ENCODE results near the gene VAT1L.

The VAT1L gene

GRCh38 chr16:77759821-77760220 is 28.5 kb upstream of the VAT1L start:
- Histone ChIP-seq H3K4me1 (ENCODE audit: control insufficient read depth in 1 of 2, insufficient read depth in 2 of 2, low read length in 2 of 2) (no peaks in the 10 kb centered on the region), H3K27ac (ENCODE audit: low read depth, low read length) (no peak overlapping the region), H3K4me3 (ENCODE audit: low read depth in 1 of 2, low read length in 2 of 2) (no peak overlapping the region), H3K9ac (ENCODE audit: low read depth in 1 of 2, low read length in 2 of 2) (no peak overlapping the region), H3K27me3 (ENCODE audit: control insufficient read depth in 1 of 2, insufficient read depth in 2 of 2, low read length in 2 of 2) (no peaks in the 10 kb centered on the region), H3K9me3 (ENCODE audit: control insufficient read depth in 1 of 2, low read length in 2 of 2) (no peaks in the 10 kb centered on the region), H3K36me3 (ENCODE audit: control insufficient read depth in 1 of 2, insufficient read depth in 2 of 2, low read length in 2 of 2) (no peaks in the 10 kb centered on the region)

GRCh38 chr16:77760800-77761199 is 27.6 kb upstream of the VAT1L start:
- no peaks in the 10 kb centered on the region for H3K9me3 ChIP-seq (ENCODE audit: control insufficient read depth in 1 of 2, low read length in 2 of 2)
- H3K27ac ChIP-seq (ENCODE audit: low read depth, low read length): no peak overlapping the region
- H3K36me3 ChIP-seq (ENCODE audit: control insufficient read depth in 1 of 2, insufficient read depth in 2 of 2, low read length in 2 of 2): no peaks in the 10 kb centered on the region
- H3K4me1 ChIP-seq (ENCODE audit: control insufficient read depth in 1 of 2, insufficient read depth in 2 of 2, low read length in 2 of 2): no peaks in the 10 kb centered on the region
- no peak overlapping the region for H3K4me3 ChIP-seq (ENCODE audit: low read depth in 1 of 2, low read length in 2 of 2)
- H3K9ac ChIP-seq (ENCODE audit: low read depth in 1 of 2, low read length in 2 of 2): no peak overlapping the region
- H3K27me3 ChIP-seq (ENCODE audit: control insufficient read depth in 1 of 2, insufficient read depth in 2 of 2, low read length in 2 of 2): no peaks in the 10 kb centered on the region

- no peak overlapping the region for H3K9ac ChIP-seq (ENCODE audit: low read depth in 1 of 2, low read length in 2 of 2)
- no peaks in the 10 kb centered on the region for H3K27me3 ChIP-seq (ENCODE audit: control insufficient read depth in 1 of 2, insufficient read depth in 2 of 2, low read length in 2 of 2)
- no peak overlapping the region for H3K27ac ChIP-seq (ENCODE audit: low read depth, low read length)
- H3K36me3 ChIP-seq (ENCODE audit: control insufficient read depth in 1 of 2, insufficient read depth in 2 of 2, low read length in 2 of 2): no peaks in the 10 kb centered on the region
- no peaks in the 10 kb centered on the region for H3K9me3 ChIP-seq (ENCODE audit: control insufficient read depth in 1 of 2, low read length in 2 of 2)
- no peaks in the 10 kb centered on the region for H3K4me1 ChIP-seq (ENCODE audit: control insufficient read depth in 1 of 2, insufficient read depth in 2 of 2, low read length in 2 of 2)
- no peak overlapping the region for H3K4me3 ChIP-seq (ENCODE audit: low read depth in 1 of 2, low read length in 2 of 2)
Observed at GRCh38 chr16:77761204-77761603, 27.2 kb upstream of the VAT1L start.

- Histone ChIP-seq H3K27me3 (ENCODE audit: control insufficient read depth in 1 of 2, insufficient read depth in 2 of 2, low read length in 2 of 2) (no peaks in the 10 kb centered on the region), H3K9me3 (ENCODE audit: control insufficient read depth in 1 of 2, low read length in 2 of 2) (no peaks in the 10 kb centered on the region), H3K4me3 (ENCODE audit: low read depth in 1 of 2, low read length in 2 of 2) (no peak overlapping the region), H3K4me1 (ENCODE audit: control insufficient read depth in 1 of 2, insufficient read depth in 2 of 2, low read length in 2 of 2) (no peaks in the 10 kb centered on the region), H3K9ac (ENCODE audit: low read depth in 1 of 2, low read length in 2 of 2) (no peak overlapping the region), H3K36me3 (ENCODE audit: control insufficient read depth in 1 of 2, insufficient read depth in 2 of 2, low read length in 2 of 2) (no peaks in the 10 kb centered on the region), H3K27ac (ENCODE audit: low read depth, low read length) (no peak overlapping the region)
Observed at GRCh38 chr16:77762262-77762661, 26.1 kb upstream of the VAT1L start.

GRCh38 chr16:77763994-77764393 is 24.4 kb upstream of the VAT1L start:
- Histone ChIP-seq H3K27ac (ENCODE audit: low read depth, low read length) (no peak overlapping the region), H3K36me3 (ENCODE audit: control insufficient read depth in 1 of 2, insufficient read depth in 2 of 2, low read length in 2 of 2) (no peaks in the 10 kb centered on the region), H3K4me3 (ENCODE audit: low read depth in 1 of 2, low read length in 2 of 2) (no peak overlapping the region), H3K4me1 (ENCODE audit: control insufficient read depth in 1 of 2, insufficient read depth in 2 of 2, low read length in 2 of 2) (no peaks in the 10 kb centered on the region), H3K27me3 (ENCODE audit: control insufficient read depth in 1 of 2, insufficient read depth in 2 of 2, low read length in 2 of 2) (no peaks in the 10 kb centered on the region), H3K9me3 (ENCODE audit: control insufficient read depth in 1 of 2, low read length in 2 of 2) (no peaks in the 10 kb centered on the region), H3K9ac (ENCODE audit: low read depth in 1 of 2, low read length in 2 of 2) (no peak overlapping the region)

- H3K27me3 ChIP-seq (ENCODE audit: control insufficient read depth in 1 of 2, insufficient read depth in 2 of 2, low read length in 2 of 2): no peaks in the 10 kb centered on the region
- H3K36me3 ChIP-seq (ENCODE audit: control insufficient read depth in 1 of 2, insufficient read depth in 2 of 2, low read length in 2 of 2): no peaks in the 10 kb centered on the region
- H3K9ac ChIP-seq (ENCODE audit: low read depth in 1 of 2, low read length in 2 of 2): no peak overlapping the region
- H3K9me3 ChIP-seq (ENCODE audit: control insufficient read depth in 1 of 2, low read length in 2 of 2): no peaks in the 10 kb centered on the region
- no peaks in the 10 kb centered on the region for H3K4me1 ChIP-seq (ENCODE audit: control insufficient read depth in 1 of 2, insufficient read depth in 2 of 2, low read length in 2 of 2)
- H3K27ac ChIP-seq (ENCODE audit: low read depth, low read length): no peak overlapping the region
- no peak overlapping the region for H3K4me3 ChIP-seq (ENCODE audit: low read depth in 1 of 2, low read length in 2 of 2)
Observed at GRCh38 chr16:77767211-77767610, 21.2 kb upstream of the VAT1L start.

GRCh38 chr16:77767826-77768225 is 20.5 kb upstream of the VAT1L start:
- H3K27me3 ChIP-seq (ENCODE audit: control insufficient read depth in 1 of 2, insufficient read depth in 2 of 2, low read length in 2 of 2): no peaks in the 10 kb centered on the region
- H3K36me3 ChIP-seq (ENCODE audit: control insufficient read depth in 1 of 2, insufficient read depth in 2 of 2, low read length in 2 of 2): no peaks in the 10 kb centered on the region

GRCh38 chr16:77775911-77776909 is 12.2 kb upstream of the VAT1L start:
- no peaks in the 10 kb centered on the region for H3K27me3 ChIP-seq (ENCODE audit: control insufficient read depth in 1 of 2, insufficient read depth in 2 of 2, low read length in 2 of 2)
- no peak overlapping the region for H3K9ac ChIP-seq (ENCODE audit: low read depth in 1 of 2, low read length in 2 of 2)
- no peak overlapping the region for H3K27ac ChIP-seq (ENCODE audit: low read depth, low read length)
- H3K4me3 ChIP-seq (ENCODE audit: low read depth in 1 of 2, low read length in 2 of 2): no peak overlapping the region
- no peaks in the 10 kb centered on the region for H3K36me3 ChIP-seq (ENCODE audit: control insufficient read depth in 1 of 2, insufficient read depth in 2 of 2, low read length in 2 of 2)
- no peaks in the 10 kb centered on the region for H3K4me1 ChIP-seq (ENCODE audit: control insufficient read depth in 1 of 2, insufficient read depth in 2 of 2, low read length in 2 of 2)
- no peaks in the 10 kb centered on the region for H3K9me3 ChIP-seq (ENCODE audit: control insufficient read depth in 1 of 2, low read length in 2 of 2)

More at GRCh38 chr16:77767826-77768225, 20.5 kb upstream of the VAT1L start:
- Histone ChIP-seq H3K9ac (ENCODE audit: low read depth in 1 of 2, low read length in 2 of 2) (no peak overlapping the region), H3K4me3 (ENCODE audit: low read depth in 1 of 2, low read length in 2 of 2) (no peak overlapping the region), H3K27ac (ENCODE audit: low read depth, low read length) (no peak overlapping the region), H3K9me3 (ENCODE audit: control insufficient read depth in 1 of 2, low read length in 2 of 2) (no peaks in the 10 kb centered on the region), H3K4me1 (ENCODE audit: control insufficient read depth in 1 of 2, insufficient read depth in 2 of 2, low read length in 2 of 2) (no peaks in the 10 kb centered on the region)

- H3K36me3 ChIP-seq (ENCODE audit: control insufficient read depth in 1 of 2, insufficient read depth in 2 of 2, low read length in 2 of 2): no peaks in the 10 kb centered on the region
- no peak overlapping the region for H3K9ac ChIP-seq (ENCODE audit: low read depth in 1 of 2, low read length in 2 of 2)
- no peaks in the 10 kb centered on the region for H3K9me3 ChIP-seq (ENCODE audit: control insufficient read depth in 1 of 2, low read length in 2 of 2)
- no peaks in the 10 kb centered on the region for H3K4me1 ChIP-seq (ENCODE audit: control insufficient read depth in 1 of 2, insufficient read depth in 2 of 2, low read length in 2 of 2)
- no peak overlapping the region for H3K4me3 ChIP-seq (ENCODE audit: low read depth in 1 of 2, low read length in 2 of 2)
- H3K27ac ChIP-seq (ENCODE audit: low read depth, low read length): no peak overlapping the region
- no peaks in the 10 kb centered on the region for H3K27me3 ChIP-seq (ENCODE audit: control insufficient read depth in 1 of 2, insufficient read depth in 2 of 2, low read length in 2 of 2)
Observed at GRCh38 chr16:77777745-77778144, 10.6 kb upstream of the VAT1L start.

GRCh38 chr16:77780378-77780837 is 8.0 kb upstream of the VAT1L start:
- no peak overlapping the region for H3K9ac ChIP-seq (ENCODE audit: low read depth in 1 of 2, low read length in 2 of 2)
- no peaks in the 10 kb centered on the region for H3K9me3 ChIP-seq (ENCODE audit: control insufficient read depth in 1 of 2, low read length in 2 of 2)
- H3K4me3 ChIP-seq (ENCODE audit: low read depth in 1 of 2, low read length in 2 of 2): no peak overlapping the region
- H3K36me3 ChIP-seq (ENCODE audit: control insufficient read depth in 1 of 2, insufficient read depth in 2 of 2, low read length in 2 of 2): no peaks in the 10 kb centered on the region
- no peaks in the 10 kb centered on the region for H3K27me3 ChIP-seq (ENCODE audit: control insufficient read depth in 1 of 2, insufficient read depth in 2 of 2, low read length in 2 of 2)
- H3K27ac ChIP-seq (ENCODE audit: low read depth, low read length): no peak overlapping the region
- H3K4me1 ChIP-seq (ENCODE audit: control insufficient read depth in 1 of 2, insufficient read depth in 2 of 2, low read length in 2 of 2): no peaks in the 10 kb centered on the region

All from duodenal mucosa (tissue), 2 donors.